NCI-H2081 (cell line): ENCODE measurements around the gene CELA3A.
A peak's percentile ranks its signal among the peaks of the same experiment; 100 is the strongest.
"Not testable (repeated sequence)": the region's sequence is repeated elsewhere in the genome, so short reads cannot be mapped to it uniquely, and the experiment has no call there.

Experiments
- DNase-seq, 2 experiments: peaks; one replicate each; lab custom pipeline; 2025; lab: John Stamatoyannopoulos, UW

CELA3A gene

GRCh38 chr1:22018583-22019559, 17.4 kb downstream of the CELA3A start:
- peak in 1 of 2 experiments; percentile 20 for DNase-seq

GRCh38 chr1:22021061-22021460, 19.6 kb downstream of the CELA3A start:
- DNase-seq, result no peak

- peak; percentile 75 to 87 for DNase-seq
These were observed 23.3 kb downstream of the CELA3A start for GRCh38 chr1:22024485-22025367.

- DNase-seq, result peak; percentile 91 to 95
These were observed 24.1 kb downstream of the CELA3A start for GRCh38 chr1:22025368-22026155.

GRCh38 chr1:22026924-22027289, 25.4 kb downstream of the CELA3A start:
- DNase-seq, result no peak

GRCh38 chr1:22030057-22030456, 28.6 kb downstream of the CELA3A start:
- DNase-seq, result no peak

- no peak for DNase-seq
These were observed 29.0 kb downstream of the CELA3A start for GRCh38 chr1:22030473-22030872.

GRCh38 chr1:22031214-22031962, 29.9 kb downstream of the CELA3A start:
- DNase-seq, result no peak

- not testable (repeated sequence) for DNase-seq
These were observed 33.4 kb downstream of the CELA3A start for GRCh38 chr1:22034834-22035233.

- no peak for DNase-seq
These were observed 36.1 kb downstream of the CELA3A start for GRCh38 chr1:22037520-22037919.

- no peak for DNase-seq
These were observed 36.6 kb downstream of the CELA3A start for GRCh38 chr1:22038036-22038435.

- DNase-seq, result peak; percentile 57 to 83
These were observed 38.3 kb downstream of the CELA3A start for GRCh38 chr1:22039594-22040285.

GRCh38 chr1:22040286-22040623, 38.8 kb downstream of the CELA3A start:
- no peak for DNase-seq

GRCh38 chr1:22041505-22041904, 40.0 kb downstream of the CELA3A start:
- DNase-seq, result no peak

GRCh38 chr1:22043198-22043769, 41.8 kb downstream of the CELA3A start:
- DNase-seq, result no peak

- DNase-seq, result no peak
These were observed 43.4 kb downstream of the CELA3A start for GRCh38 chr1:22044690-22045420.

GRCh38 chr1:22045604-22046228, 44.3 kb downstream of the CELA3A start:
- DNase-seq, result no peak

GRCh38 chr1:22048351-22049192, 47.1 kb downstream of the CELA3A start:
- no peak for DNase-seq
